Urinary bladder (tissue), 4 donors: ENCODE data around the gene GNMT. TPM values are rescaled to one million over a fixed set of nuclear protein-coding genes. Genes with fewer than 3 reads are reported as not detected.

Experiments used
- DNase-seq: peaks from one replicate; pipeline ENCODE4 v3.0.0-alpha.2; 2015; ENCODE audit errors: extremely low spot score
- H3K27ac ChIP-seq: one replicate; pipeline ENCODE4 v1.5.1; 2013; ENCODE audit warnings: low read depth, mild to moderate bottlenecking, moderate library complexity
- H3K36me3 ChIP-seq: one replicate; pipeline ENCODE4 v1.6.1; 2013; ENCODE audit warnings: mild to moderate bottlenecking, moderate library complexity; ENCODE audit not compliant: insufficient read depth
- H3K4me1 ChIP-seq: one replicate; pipeline ENCODE4 v1.6.1; 2013; ENCODE audit warnings: mild to moderate bottlenecking, moderate library complexity; ENCODE audit not compliant: insufficient read depth
- H3K4me3 ChIP-seq: one replicate; pipeline ENCODE4 v1.5.1; 2013; ENCODE audit warnings: low read depth, low read length
- WGBS: extraction: QIAGEN DNeasy Blood & Tissue Kit; methylation state at CpG from one replicate; pipeline ENCODE4 v1.1.7; 2013; 5-methylcytosine and 5-hydroxymethylcytosine counted together
- polyA plus RNA-seq: library from polyadenylated mRNA; stranded (reverse); fragments of 200-250 nt; gene quantifications from one replicate; pipeline ENCODE4 v1.2.3, GENCODE V29; 2013
- total RNA-seq: library from RNA; depleted of rRNA; stranded (reverse); fragments of >200 nt; gene quantifications from one replicate; pipeline ENCODE4 v1.2.3, GENCODE V29; 2014
- donor health status: healthy with polysubstance abuse.
- donor health status: healthy.

GNMT gene
- total and polyA plus RNA-seq, 2 donors, result 0.42 to 0.52 TPM

GRCh38 chr6:42961020-42961470 is 491 bp downstream of the GNMT start:
- Histone ChIP-seq H3K4me3 (peak overlapping the region; percentile 33), H3K27ac (no peak overlapping the region), H3K4me1 (no peaks in the 10 kb centered on the region), H3K36me3 (peaks cover 4% of the 10 kb centered on the region)
- no peak for DNase-seq
- WGBS, result 22% methylated on average over 15 of the region's 15 CpGs

GRCh38 chr6:42962096-42962495 is 1.5 kb downstream of the GNMT start:
- 94% methylated on average over 12 of the region's 12 CpGs for WGBS
- Histone ChIP-seq H3K4me1 (no peaks in the 10 kb centered on the region), H3K36me3 (peaks cover 4% of the 10 kb centered on the region), H3K27ac (no peak overlapping the region), H3K4me3 (no peak overlapping the region)
- DNase-seq, result no peak

- DNase-seq, result no peak
- Histone ChIP-seq H3K4me3 (no peak overlapping the region), H3K27ac (no peak overlapping the region), H3K36me3 (peaks cover 4% of the 10 kb centered on the region), H3K4me1 (no peaks in the 10 kb centered on the region)
- 92% methylated on average over 13 of the region's 13 CpGs for WGBS
Observed at GRCh38 chr6:42962502-42963178, 2.1 kb downstream of the GNMT start.

GRCh38 chr6:42963179-42963854 is 2.8 kb downstream of the GNMT start:
- WGBS, result 80% methylated on average over 12 of the region's 12 CpGs
- Histone ChIP-seq H3K4me1 (no peaks in the 10 kb centered on the region), H3K36me3 (peaks cover 6% of the 10 kb centered on the region), H3K27ac (no peak overlapping the region), H3K4me3 (no peak overlapping the region)
- no peak for DNase-seq

- no peak for DNase-seq
- WGBS, result 86% methylated on average over 9 of the region's 9 CpGs
- Histone ChIP-seq H3K36me3 (peaks cover 6% of the 10 kb centered on the region), H3K4me3 (no peak overlapping the region), H3K4me1 (no peaks in the 10 kb centered on the region), H3K27ac (no peak overlapping the region)
Observed at GRCh38 chr6:42963855-42964605, 3.5 kb downstream of the GNMT start.

- H3K27ac ChIP-seq, result no peak overlapping the region
- H3K4me3 ChIP-seq, result no peak overlapping the region
- H3K36me3 ChIP-seq, result peaks cover 6% of the 10 kb centered on the region
- 82% methylated on average over 7 of the region's 7 CpGs for WGBS
- DNase-seq, result no peak
- H3K4me1 ChIP-seq, result peaks cover 2% of the 10 kb centered on the region
Observed at GRCh38 chr6:42966571-42966970, 6.0 kb downstream of the GNMT start.

- 94% methylated on average over 11 of the region's 11 CpGs for WGBS
- Histone ChIP-seq H3K36me3 (peaks cover 6% of the 10 kb centered on the region), H3K27ac (no peak overlapping the region), H3K4me1 (peaks cover 2% of the 10 kb centered on the region), H3K4me3 (no peak overlapping the region)
- DNase-seq, result no peak
Observed at GRCh38 chr6:42967228-42967627, 6.7 kb downstream of the GNMT start.

GRCh38 chr6:42968126-42968701 is 7.7 kb downstream of the GNMT start:
- Histone ChIP-seq H3K4me3 (no peak overlapping the region), H3K4me1 (peaks cover 2% of the 10 kb centered on the region), H3K36me3 (peaks cover 6% of the 10 kb centered on the region), H3K27ac (no peak overlapping the region)
- no peak for DNase-seq
- WGBS, result 94% methylated on average over 12 of the region's 12 CpGs

GRCh38 chr6:42968783-42969182 is 8.2 kb downstream of the GNMT start:
- peaks cover 2% of the 10 kb centered on the region for H3K4me1 ChIP-seq
- DNase-seq, result no peak
- H3K27ac ChIP-seq, result no peak overlapping the region
- 78% methylated on average over 4 of the region's 4 CpGs for WGBS
- peaks cover 9% of the 10 kb centered on the region for H3K36me3 ChIP-seq
- H3K4me3 ChIP-seq, result no peak overlapping the region

- peaks cover 2% of the 10 kb centered on the region for H3K4me1 ChIP-seq
- WGBS, result 89% methylated on average over 2 of the region's 2 CpGs
- no peak overlapping the region for H3K4me3 ChIP-seq
- H3K27ac ChIP-seq, result no peak overlapping the region
- DNase-seq, result no peak
- H3K36me3 ChIP-seq, result peaks cover 9% of the 10 kb centered on the region
Observed at GRCh38 chr6:42969431-42969830, 8.9 kb downstream of the GNMT start.

- H3K36me3 ChIP-seq, result peaks cover 9% of the 10 kb centered on the region
- 92% methylated on average over 4 of the region's 4 CpGs for WGBS
- H3K4me1 ChIP-seq, result peaks cover 2% of the 10 kb centered on the region
- DNase-seq, result no peak
- no peak overlapping the region for H3K4me3 ChIP-seq
- H3K27ac ChIP-seq, result no peak overlapping the region
Observed at GRCh38 chr6:42969934-42970333, 9.4 kb downstream of the GNMT start.

- no peak overlapping the region for H3K27ac ChIP-seq
- 81% methylated on average over 4 of the region's 4 CpGs for WGBS
Observed at GRCh38 chr6:42970871-42971612, 10.5 kb downstream of the GNMT start.

GRCh38 chr6:42971746-42972327 is 11.3 kb downstream of the GNMT start:
- H3K4me3 ChIP-seq, result no peak overlapping the region
- DNase-seq, result no peak
- 79% methylated on average over 3 of the region's 3 CpGs for WGBS
- peaks cover 7% of the 10 kb centered on the region for H3K36me3 ChIP-seq
- no peak overlapping the region for H3K27ac ChIP-seq
- peaks cover 2% of the 10 kb centered on the region for H3K4me1 ChIP-seq

More at GRCh38 chr6:42970871-42971612, 10.5 kb downstream of the GNMT start:
- DNase-seq, result no peak
- Histone ChIP-seq H3K4me3 (no peak overlapping the region), H3K4me1 (peaks cover 2% of the 10 kb centered on the region), H3K36me3 (peaks cover 7% of the 10 kb centered on the region)
